ENCODE results near the gene CPA5. TPM values are rescaled to one million over a fixed set of nuclear protein-coding genes. Genes with fewer than 3 reads are reported as not detected.
A peak's percentile ranks its signal among the peaks of the same experiment; 100 is the strongest.

The CPA5 gene
- total RNA-seq, 2 donors from 2014 or later = not detected

DNA sequence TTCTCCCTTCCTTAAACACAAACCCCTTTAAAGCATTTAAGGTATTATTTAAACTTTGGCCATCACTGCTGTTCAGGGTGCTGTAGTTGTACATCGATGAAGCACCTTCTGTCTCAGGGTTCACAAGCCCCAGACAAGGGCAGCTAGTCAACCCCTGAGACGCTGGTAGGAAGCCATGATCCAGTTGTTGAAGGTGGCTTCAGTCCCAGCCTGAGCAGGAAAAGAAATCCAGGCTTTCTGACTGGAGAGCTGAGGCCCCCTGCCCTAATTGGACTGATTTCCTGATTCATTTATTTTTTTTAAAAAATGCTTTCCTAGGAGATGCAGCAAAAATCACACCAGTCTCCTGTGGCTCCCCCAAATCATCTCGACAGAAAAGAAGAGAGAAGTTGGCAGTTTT lies 51.5 kb downstream of the CPA5 start:
- DNase-seq = no peak
- H3K4me1 ChIP-seq = peaks cover 12% of the 10 kb centered on the region
- H3K4me3 ChIP-seq = no peak overlapping the region
- no peak for TF ChIP-seq POLR2A (IDR thresholded peaks at IDR 0.05)
- TF ChIP-seq, protein P1, sequence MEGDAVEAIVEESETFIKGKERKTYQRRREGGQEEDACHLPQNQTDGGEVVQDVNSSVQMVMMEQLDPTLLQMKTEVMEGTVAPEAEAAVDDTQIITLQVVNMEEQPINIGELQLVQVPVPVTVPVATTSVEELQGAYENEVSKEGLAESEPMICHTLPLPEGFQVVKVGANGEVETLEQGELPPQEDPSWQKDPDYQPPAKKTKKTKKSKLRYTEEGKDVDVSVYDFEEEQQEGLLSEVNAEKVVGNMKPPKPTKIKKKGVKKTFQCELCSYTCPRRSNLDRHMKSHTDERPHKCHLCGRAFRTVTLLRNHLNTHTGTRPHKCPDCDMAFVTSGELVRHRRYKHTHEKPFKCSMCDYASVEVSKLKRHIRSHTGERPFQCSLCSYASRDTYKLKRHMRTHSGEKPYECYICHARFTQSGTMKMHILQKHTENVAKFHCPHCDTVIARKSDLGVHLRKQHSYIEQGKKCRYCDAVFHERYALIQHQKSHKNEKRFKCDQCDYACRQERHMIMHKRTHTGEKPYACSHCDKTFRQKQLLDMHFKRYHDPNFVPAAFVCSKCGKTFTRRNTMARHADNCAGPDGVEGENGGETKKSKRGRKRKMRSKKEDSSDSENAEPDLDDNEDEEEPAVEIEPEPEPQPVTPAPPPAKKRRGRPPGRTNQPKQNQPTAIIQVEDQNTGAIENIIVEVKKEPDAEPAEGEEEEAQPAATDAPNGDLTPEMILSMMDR (IDR thresholded peaks at IDR 0.05) = no peak
- H3K27ac ChIP-seq = no peak overlapping the region
- H3K9me3 ChIP-seq = no peaks in the 10 kb centered on the region
- intact Hi-C loops (cut with DNase I) = no loop called here
- H3K27me3 ChIP-seq = no peaks in the 10 kb centered on the region
- WGBS, 2 donors = 63 to 65% methylated on average over 3 of the region's 3 CpGs
- H3K36me3 ChIP-seq (replicated peaks in 1 of 2; ENCODE audit: insufficient read depth in 1 of 2, low read depth in 2 of 2) = no peaks in the 10 kb centered on the region
- no peak for ATAC-seq

DNA sequence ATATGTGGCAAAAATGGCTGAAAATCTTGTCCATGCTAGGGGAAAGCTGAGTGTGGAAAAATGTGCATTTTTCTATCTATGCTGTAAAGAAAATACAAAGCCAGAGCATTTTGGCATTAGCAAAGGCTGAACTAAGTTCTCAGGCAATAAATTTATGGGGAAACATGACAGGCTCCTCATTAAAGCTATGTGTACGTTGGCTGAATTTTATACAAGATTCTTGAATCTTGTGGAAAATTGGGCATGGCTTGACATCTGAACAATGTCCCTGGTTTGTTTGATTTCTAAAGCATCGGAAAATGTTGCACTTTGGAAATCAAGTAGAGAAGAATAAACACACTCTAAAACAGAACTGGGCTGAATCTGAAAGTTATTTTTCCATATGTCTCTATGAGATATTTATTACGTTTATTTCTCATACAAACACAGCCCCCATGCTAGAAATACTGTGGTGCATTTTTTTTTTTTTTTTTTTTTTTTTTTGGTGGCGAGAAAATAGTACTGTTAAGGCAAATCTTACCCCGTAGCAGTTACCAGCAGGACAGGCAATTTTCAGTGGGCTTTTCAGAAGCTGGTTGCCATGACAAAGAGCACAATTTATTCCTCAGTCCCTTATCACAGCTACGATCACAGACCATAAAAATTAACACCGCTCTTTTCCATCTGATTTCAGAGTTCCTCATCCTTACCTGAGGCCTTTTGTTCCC lies 52.6 kb downstream of the CPA5 start:
- Histone ChIP-seq H3K36me3 (replicated peaks in 1 of 2; ENCODE audit: insufficient read depth in 1 of 2, low read depth in 2 of 2) (no peaks in the 10 kb centered on the region), H3K27me3 (no peaks in the 10 kb centered on the region), H3K4me3 (no peak overlapping the region), H3K27ac (no peak overlapping the region), H3K9me3 (no peaks in the 10 kb centered on the region), H3K4me1 (peaks cover 8% of the 10 kb centered on the region)
- DNase-seq (no peak), ATAC-seq (no peak)
- intact Hi-C loops (cut with DNase I) = no loop called here
- no peak for TF ChIP-seq POLR2A (IDR thresholded peaks at IDR 0.05)
- TF ChIP-seq, protein P1 (IDR thresholded peaks at IDR 0.05) = no peak
- 76% methylated on average over 7 of the region's 7 CpGs for WGBS, 2 donors

DNA sequence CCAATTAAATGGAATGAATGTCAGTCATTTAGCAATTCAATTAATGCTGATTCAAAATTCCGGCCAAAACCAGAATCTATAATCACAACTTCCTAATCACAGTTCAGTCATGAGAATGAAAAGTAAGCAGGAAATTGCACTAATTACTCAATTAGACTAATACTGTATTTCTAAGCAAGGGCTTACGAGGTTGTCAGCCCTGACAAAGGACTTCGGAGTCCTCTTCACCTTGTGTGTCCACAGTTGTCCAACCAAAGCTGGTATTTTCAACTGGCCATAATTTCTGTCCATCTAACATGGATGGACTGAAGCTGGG lies 53.1 kb downstream of the CPA5 start:
- no peak for ATAC-seq
- intact Hi-C loops (cut with DNase I) = no loop called here
- DNase-seq = no peak
- no peak overlapping the region for H3K27ac ChIP-seq
- H3K27me3 ChIP-seq = no peaks in the 10 kb centered on the region
- TF ChIP-seq POLR2A (IDR thresholded peaks at IDR 0.05) = no peak
- TF ChIP-seq, protein P1 (IDR thresholded peaks at IDR 0.05) = no peak
- WGBS, 2 donors = 88 to 90% methylated on average over 3 of the region's 3 CpGs
- H3K9me3 ChIP-seq = no peaks in the 10 kb centered on the region
- H3K4me3 ChIP-seq = no peak overlapping the region
- H3K4me1 ChIP-seq = peaks cover 3% of the 10 kb centered on the region
- no peaks in the 10 kb centered on the region for H3K36me3 ChIP-seq (replicated peaks in 1 of 2; ENCODE audit: insufficient read depth in 1 of 2, low read depth in 2 of 2)

DNA sequence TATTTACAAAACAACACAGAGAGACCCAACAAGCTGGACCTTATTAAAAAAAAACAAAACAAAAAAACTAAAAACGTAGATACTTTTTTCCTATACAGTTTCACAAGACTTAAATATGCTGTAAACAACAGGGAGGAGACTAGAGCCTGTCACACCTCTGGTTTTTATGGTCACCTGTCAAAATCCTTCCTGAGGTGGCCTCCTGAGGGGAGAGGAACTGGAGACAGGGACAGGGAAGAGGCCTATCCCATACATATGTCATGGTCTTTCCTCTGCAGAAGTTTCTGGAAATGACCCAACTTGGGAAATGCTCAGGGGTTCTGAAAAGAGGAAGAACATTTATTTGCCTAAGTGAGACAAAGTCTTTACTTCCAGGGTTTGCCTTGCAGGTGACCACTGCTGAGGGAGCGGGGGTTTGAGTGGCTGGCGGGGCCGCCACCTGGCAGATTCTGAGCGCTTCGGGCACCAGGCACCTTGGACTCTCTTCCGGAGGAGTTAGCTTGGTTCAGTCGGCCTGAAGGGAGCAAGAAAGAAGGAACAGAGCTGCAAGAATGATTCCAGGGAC lies 54.0 kb downstream of the CPA5 start:
- WGBS, 2 donors = 77 to 88% methylated on average over 8 of the region's 8 CpGs
- Histone ChIP-seq H3K9me3 (no peaks in the 10 kb centered on the region), H3K4me1 (no peaks in the 10 kb centered on the region), H3K36me3 (replicated peaks in 1 of 2; ENCODE audit: insufficient read depth in 1 of 2, low read depth in 2 of 2) (no peaks in the 10 kb centered on the region), H3K27ac (no peak overlapping the region), H3K27me3 (no peaks in the 10 kb centered on the region), H3K4me3 (no peak overlapping the region)
- ATAC-seq (no peak), DNase-seq (no peak)
- intact Hi-C loops (cut with DNase I) = no loop called here
- TF ChIP-seq, protein P1 (IDR thresholded peaks at IDR 0.05) = no peak
- TF ChIP-seq POLR2A (IDR thresholded peaks at IDR 0.05) = no peak

DNA sequence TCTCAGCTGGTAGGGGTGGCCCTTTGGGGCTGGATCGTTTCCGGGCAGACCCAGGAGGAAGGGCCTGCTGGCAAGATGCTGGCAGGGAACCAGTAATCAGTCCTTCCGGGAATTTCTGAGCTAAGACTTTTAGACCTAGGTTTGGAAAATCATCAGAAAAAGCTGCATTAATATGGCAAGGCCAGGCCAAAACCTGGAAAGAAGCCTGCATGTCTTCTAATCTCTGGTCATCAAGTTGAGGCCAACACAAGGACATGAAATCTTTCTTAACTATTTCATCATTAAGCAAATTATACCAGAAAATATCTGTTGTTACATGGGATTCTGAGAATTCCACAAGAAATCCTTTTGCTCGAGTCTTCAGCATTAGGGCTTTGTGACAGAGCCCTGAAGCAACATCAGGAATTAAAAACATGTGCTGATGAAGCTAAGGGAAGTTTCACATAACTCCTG lies 55.5 kb downstream of the CPA5 start:
- no peak for DNase-seq
- no peak for TF ChIP-seq POLR2A (IDR thresholded peaks at IDR 0.05)
- TF ChIP-seq, protein P1 (IDR thresholded peaks at IDR 0.05) = no peak
- ATAC-seq = peak; percentile 15
- no peaks in the 10 kb centered on the region for H3K36me3 ChIP-seq (replicated peaks in 1 of 2; ENCODE audit: insufficient read depth in 1 of 2, low read depth in 2 of 2)
- intact Hi-C loops (cut with DNase I) = no loop called here
- H3K27ac ChIP-seq = no peak overlapping the region
- H3K4me3 ChIP-seq = no peak overlapping the region
- no peaks in the 10 kb centered on the region for H3K4me1 ChIP-seq
- H3K27me3 ChIP-seq = no peaks in the 10 kb centered on the region
- H3K9me3 ChIP-seq = no peaks in the 10 kb centered on the region
- 82 to 85% methylated on average over 4 of the region's 4 CpGs for WGBS, 2 donors

All from body of pancreas (tissue), 4 donors.